ENCODE measurements around the gene ASB18. TPM values are rescaled to one million over a fixed set of nuclear protein-coding genes. Genes with fewer than 3 reads are reported as not detected.

ASB18 gene
- total and polyA plus RNA-seq, 2 of the 4 experiments (the other 2 are of a cell fraction): not detected

GRCh38 chr2:236190674-236191073 is 73.5 kb downstream of the ASB18 start:
- dilution Hi-C loops (cut with HindIII; ENCODE audit: low sequenced_read_pairs, unreplicated experiment) (loop anchor here (25.0 kb wide), 1 partner anchor 403 kb away; no protein-coding TSS in a partner anchor), intact Hi-C loops (cut with micrococcal nuclease) (no loop called here), in situ Hi-C loops (cut with MboI; ENCODE audit: low sequenced_read_pairs) (no loop called here)
- no CpG with 5 or more reads among the region's 2 CpGs for WGBS, 2 experiments (ENCODE audit: extremely low coverage in 2 of 2, insufficient read length in 1 of 2)
- DNase-seq (no peak), ATAC-seq (ENCODE audit: low read depth) (no peak)
- H3K27ac ChIP-seq (ENCODE audit: insufficient read depth, low read length): no peak overlapping the region
- H2AK5ac ChIP-seq (ENCODE audit: low read depth, low read length): no peak overlapping the region
- H3K18ac ChIP-seq (ENCODE audit: low read depth, low read length): no peak overlapping the region
- no TSS peak for BruUV-seq (replicated peaks)
- H2AFZ ChIP-seq (replicated peaks; ENCODE audit: low read length, poor library complexity): no peak overlapping the region
- no peaks in the 10 kb centered on the region for H4K20me1 ChIP-seq (ENCODE audit: insufficient read depth, low read length)
- ChIA-PET CTCF (no interaction called here), POLR2A (ENCODE audit: unreplicated experiment) (no interaction called here)
- H2BK120ac ChIP-seq (ENCODE audit: low read depth, low read length): no peak overlapping the region
- H3K4me3 ChIP-seq (ENCODE audit: insufficient read depth, low read depth, low read length): no peak overlapping the region
- H4K8ac ChIP-seq (ENCODE audit: low read depth in 2 of 2, low read length in 2 of 2): no peak overlapping the region
- H3K4me2 ChIP-seq (ENCODE audit: low read depth, low read length): no peak overlapping the region
- no peaks in the 10 kb centered on the region for H3K4me1 ChIP-seq (ENCODE audit: control insufficient read depth, insufficient read depth, low read length)
- no peak overlapping the region for H2BK5ac ChIP-seq (ENCODE audit: low read depth, low read length, poor library complexity, severe bottlenecking)
- peaks cover 16% of the 10 kb centered on the region for H3K27me3 ChIP-seq (ENCODE audit: control insufficient read depth, insufficient read depth, low read length)
- H3K4ac ChIP-seq (ENCODE audit: low read depth, low read length): no peak overlapping the region
- no peaks in the 10 kb centered on the region for H3K79me1 ChIP-seq (ENCODE audit: low read depth in 1 of 2, low read length in 2 of 2)
- H3K36me3 ChIP-seq (ENCODE audit: control insufficient read depth, insufficient read depth, low read length): no peaks in the 10 kb centered on the region
- no peak overlapping the region for H2BK20ac ChIP-seq (ENCODE audit: low read depth, low read length)
- H3K9me1 ChIP-seq (ENCODE audit: insufficient read depth, low read length): no peaks in the 10 kb centered on the region
- no peak overlapping the region for H4K5ac ChIP-seq (ENCODE audit: low read depth, low read length)
- H3K9ac ChIP-seq (ENCODE audit: low read depth, low read length): no peak overlapping the region
- H3K23ac ChIP-seq (ENCODE audit: low read depth, low read length): no peak overlapping the region; the same call in 1 of the 2 replicates
- no peak overlapping the region for H4K91ac ChIP-seq (ENCODE audit: insufficient read depth, low read depth, low read length)
- no peak overlapping the region for H3K56ac ChIP-seq (ENCODE audit: extremely low read depth, insufficient read depth, low read length)
- no peaks in the 10 kb centered on the region for H3K9me3 ChIP-seq (ENCODE audit: control insufficient read depth, insufficient read depth, low read length)
- H2AK9ac ChIP-seq (replicated peaks; ENCODE audit: low read depth, low read length, poor library complexity): no peak overlapping the region
- H2BK15ac ChIP-seq (ENCODE audit: low read depth, low read length): no peak overlapping the region
- TF ChIP-seq USF2 (IDR thresholded peaks at IDR 0.05; ENCODE audit: low read depth, low read length): no peak
- TF ChIP-seq CEBPB (IDR thresholded peaks at IDR 0.05; ENCODE audit: low read depth, low read length): no peak
- TF ChIP-seq RCOR1 (IDR thresholded peaks at IDR 0.05; ENCODE audit: insufficient replicate concordance, low read length): no peak
- TF ChIP-seq BHLHE40 (IDR thresholded peaks at IDR 0.05; ENCODE audit: low read depth, low read length): no peak
- no peak for TF ChIP-seq POLR2A (IDR thresholded peaks at IDR 0.05; ENCODE audit: low read depth, low read length)
- TF ChIP-seq MXI1 (IDR thresholded peaks at IDR 0.05; ENCODE audit: borderline replicate concordance, low read depth, low read length): no peak
- no peak for TF ChIP-seq MAZ (IDR thresholded peaks at IDR 0.05; ENCODE audit: borderline replicate concordance, low read depth, low read length)
- no peak for TF ChIP-seq NFE2L2 (IDR thresholded peaks at IDR 0.05; ENCODE audit: low read depth, low read length)
- no peak for TF ChIP-seq RFX5 (IDR thresholded peaks at IDR 0.05; ENCODE audit: low read depth, low read length)
- no peak for TF ChIP-seq CHD1 (IDR thresholded peaks at IDR 0.05; ENCODE audit: low read depth, low read length)
- TF ChIP-seq ELK1 (IDR thresholded peaks at IDR 0.05; ENCODE audit: borderline replicate concordance, low read depth, low read length): no peak
- TF ChIP-seq SMC3 (IDR thresholded peaks at IDR 0.05; ENCODE audit: low read depth, low read length): no peak
- no peak overlapping the region for H3K14ac ChIP-seq (replicated peaks; ENCODE audit: low read depth, low read length)
